Fibroblast of skin of right biceps (primary cell): ENCODE results near the gene TTC9C.
"Not testable (repeated sequence)": the region's sequence is repeated elsewhere in the genome, so short reads cannot be mapped to it uniquely, and the experiment has no call there.

ENCODE experiments used
- DNase-seq: peaks from one replicate; pipeline ENCODE4 v3.0.0-alpha.2; 2013

The TTC9C gene

GRCh38 chr11:62728171-62728988, at the start of gene TTC9C:
TTC9C (plus strand) TSS chr11:62728486; CDS start chr11:62728849, 363 bp downstream.
- DNase-seq, result peak; percentile 92

GRCh38 chr11:62678770-62679696, 49.3 kb upstream of the TTC9C start, which contains the start of gene UBXN1:
UBXN1 (minus strand) TSS chr11:62679073; CDS start chr11:62678923, 150 bp downstream.
- peak; percentile 89 for DNase-seq

- peak; percentile 81 for DNase-seq
Measured at GRCh38 chr11:62680825-62681240, 47.5 kb upstream of the TTC9C start.

- no peak for DNase-seq
Measured at GRCh38 chr11:62682518-62682917, 45.8 kb upstream of the TTC9C start.

- no peak for DNase-seq
Measured at GRCh38 chr11:62687508-62688396, 40.5 kb upstream of the TTC9C start.

GRCh38 chr11:62688491-62688890, 39.8 kb upstream of the TTC9C start:
- DNase-seq, result no peak

GRCh38 chr11:62689421-62690183, 38.7 kb upstream of the TTC9C start, which contains the start of gene LRRN4CL:
LRRN4CL (minus strand) TSS chr11:62689530; CDS start chr11:62688508, 1,022 bp downstream.
- peak; percentile 94 for DNase-seq

GRCh38 chr11:62693624-62694023, 34.7 kb upstream of the TTC9C start:
- not testable (repeated sequence) for DNase-seq

GRCh38 chr11:62694455-62695167, 33.7 kb upstream of the TTC9C start:
- peak; percentile 74 for DNase-seq

- DNase-seq, result no peak
Measured at GRCh38 chr11:62702246-62702645, 26.0 kb upstream of the TTC9C start.

GRCh38 chr11:62703921-62704320, 24.4 kb upstream of the TTC9C start:
- not testable (repeated sequence) for DNase-seq

- DNase-seq, result no peak
Measured at GRCh38 chr11:62705413-62705812, 22.9 kb upstream of the TTC9C start.

GRCh38 chr11:62705880-62706849, 22.1 kb upstream of the TTC9C start:
- DNase-seq, result peak; percentile 95

- no peak for DNase-seq
Measured at GRCh38 chr11:62706850-62707247, 21.4 kb upstream of the TTC9C start.

GRCh38 chr11:62707277-62707861, 20.9 kb upstream of the TTC9C start, which contains the start of the genes BSCL2 and GNG3:
BSCL2 (minus strand) TSS chr11:62707424; CDS start chr11:62707195, 229 bp downstream.
GNG3 (plus strand) TSS chr11:62707676; CDS start chr11:62708296, 620 bp downstream.
- DNase-seq, result peak; percentile 25

GRCh38 chr11:62708392-62708791, 19.9 kb upstream of the TTC9C start:
- no peak for DNase-seq

GRCh38 chr11:62708793-62709192, 19.5 kb upstream of the TTC9C start:
- no peak for DNase-seq

- peak; percentile 98 for DNase-seq
Measured at GRCh38 chr11:62709247-62710000, 18.9 kb upstream of the TTC9C start.
